ENCODE measurements around the gene ZBTB2.
"Not testable (repeated sequence)": the region's sequence is repeated elsewhere in the genome, so short reads cannot be mapped to it uniquely, and the experiment has no call there.

ZBTB2 gene

GRCh38 chr6:151317995-151318365 is 73.4 kb downstream of the ZBTB2 start:
- no peak for DNase-seq
- intact Hi-C loops (cut with DNase I): no loop called here

DNA sequence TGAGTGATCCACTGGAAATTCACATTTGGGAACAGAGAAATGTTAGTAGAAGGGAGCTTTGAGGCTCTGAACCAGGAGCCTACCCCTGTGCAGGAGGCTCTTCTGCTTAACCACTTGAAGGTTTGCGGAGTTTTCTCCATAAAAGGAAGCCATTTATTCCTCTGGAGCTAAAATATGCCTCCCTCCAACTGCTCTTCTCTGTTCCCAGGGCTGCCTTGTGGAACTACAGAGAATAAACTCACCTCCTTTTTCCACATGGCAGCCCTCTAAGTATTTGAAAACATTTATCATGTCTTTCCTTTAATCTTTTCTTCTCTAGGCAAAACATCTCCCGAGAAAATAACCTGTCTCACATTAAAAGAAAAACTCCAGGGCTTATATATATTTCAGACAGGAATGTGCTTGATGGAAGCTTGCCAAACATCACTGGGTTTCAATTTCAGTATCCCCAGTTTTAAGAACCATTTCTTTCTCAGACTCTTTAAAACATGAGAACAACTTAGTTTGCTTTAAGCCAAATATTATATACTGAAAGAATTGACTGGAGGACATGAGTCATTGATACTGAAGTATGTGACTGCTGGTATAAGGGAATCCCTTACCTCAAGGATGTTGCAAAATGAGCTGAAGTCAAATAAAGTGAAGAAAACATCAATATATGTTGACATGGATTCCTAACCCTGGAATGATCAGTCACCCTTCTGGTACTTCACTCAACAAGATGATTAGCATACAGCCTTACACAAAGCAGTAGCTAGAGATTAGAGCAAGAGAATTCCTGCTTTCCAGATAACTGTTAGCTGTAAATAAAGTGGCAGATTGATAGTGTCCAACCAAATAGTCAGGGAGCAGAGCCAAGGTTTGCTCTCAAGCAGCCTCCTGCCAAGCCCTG is 74.0 kb downstream of the ZBTB2 start:
- DNase-seq: no peak
- intact Hi-C loops (cut with DNase I): no loop called here

DNA sequence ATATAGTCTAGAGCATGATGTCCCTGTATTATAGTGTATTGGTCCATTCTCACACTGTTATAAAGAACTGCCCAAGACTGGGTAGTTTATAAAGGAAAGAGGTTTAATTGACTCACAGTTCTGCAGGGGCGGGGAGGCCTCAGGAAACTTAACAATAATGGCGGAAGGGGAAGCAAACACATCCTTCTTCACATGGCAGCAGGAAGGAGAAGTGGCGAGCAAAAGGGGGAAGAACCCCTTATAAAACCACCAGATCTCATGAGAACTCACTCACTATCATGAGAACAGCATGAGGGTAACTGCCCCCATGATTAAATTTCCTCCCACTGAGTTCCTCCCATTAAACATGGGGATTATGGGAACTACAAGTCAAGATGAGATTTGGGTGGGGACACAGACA is 75.7 kb downstream of the ZBTB2 start:
- intact Hi-C loops (cut with DNase I); DNase-seq: not testable (repeated sequence)
